ENCODE data around the gene EFR3B.

- TF ChIP-seq POLR2A (IDR thresholded peaks at IDR 0.05; ENCODE audit: extremely low read depth, insufficient read length) (no peak), CTCF (IDR thresholded peaks at IDR 0.05; ENCODE audit: low read depth, low read length) (no peak), MAX (IDR thresholded peaks at IDR 0.05; ENCODE audit: low read depth, low read length) (no peak), MYC (IDR thresholded peaks at IDR 0.05; ENCODE audit: low read depth, low read length) (no peak)
Measured at GRCh38 chr2:25164561-25164960, 122.7 kb downstream of the EFR3B start.

Data from NB4 (cell line).